ENCODE measurements around the gene DNAJC13.
"Not testable (repeated sequence)": the region's sequence is repeated elsewhere in the genome, so short reads cannot be mapped to it uniquely, and the experiment has no call there.

Gene DNAJC13

GRCh38 chr3:132550579-132551305 lies 133.4 kb downstream of the DNAJC13 start:
- ATAC-seq (replicated peaks) (peak; percentile 37 to 43), DNase-seq (no peak)
- H3K9me3 Mint-ChIP-seq, result peaks cover 3% of the 10 kb centered on the region in 2 donors
- no peaks in the 10 kb centered on the region for H3K27me3 Mint-ChIP-seq
- peaks cover 15 to 38% of the 10 kb centered on the region in 2 donors for H3K4me1 Mint-ChIP-seq
- H3K4me3 Mint-ChIP-seq, result peak overlapping the region; percentile 14 to 62
- peaks cover 12 to 15% of the 10 kb centered on the region in 2 donors for H3K36me3 Mint-ChIP-seq
- H3K27ac Mint-ChIP-seq, result peak overlapping the region; percentile 94

GRCh38 chr3:132553826-132554225 lies 136.5 kb downstream of the DNAJC13 start:
- no peak for ATAC-seq (replicated peaks)
- H3K4me1 Mint-ChIP-seq, result peaks cover 9 to 26% of the 10 kb centered on the region in 2 donors
- peaks cover 17 to 28% of the 10 kb centered on the region in 2 donors for H3K36me3 Mint-ChIP-seq
- no peak overlapping the region for H3K4me3 Mint-ChIP-seq
- DNase-seq, result no peak
- H3K27me3 Mint-ChIP-seq, result no peaks in the 10 kb centered on the region
- peaks cover 0 to 3% of the 10 kb centered on the region in 2 donors for H3K9me3 Mint-ChIP-seq
- no peak overlapping the region for H3K27ac Mint-ChIP-seq

GRCh38 chr3:132554437-132554836 lies 137.1 kb downstream of the DNAJC13 start:
- ATAC-seq (replicated peaks), result no peak
- Mint-ChIP-seq H3K9me3 (peaks cover 0 to 3% of the 10 kb centered on the region in 2 donors), H3K27ac (no peak overlapping the region), H3K4me3 (no peak overlapping the region), H3K4me1 (peaks cover 9 to 24% of the 10 kb centered on the region in 2 donors), H3K27me3 (no peaks in the 10 kb centered on the region), H3K36me3 (peaks cover 19 to 30% of the 10 kb centered on the region in 2 donors)
- DNase-seq, result no peak

- ATAC-seq (replicated peaks), result no peak
- H3K36me3 Mint-ChIP-seq, result peaks cover 15 to 26% of the 10 kb centered on the region in 2 donors
- H3K9me3 Mint-ChIP-seq, result no peaks in the 10 kb centered on the region
- no peak overlapping the region for H3K27ac Mint-ChIP-seq
- peaks cover 4 to 13% of the 10 kb centered on the region in 2 donors for H3K4me1 Mint-ChIP-seq
- H3K4me3 Mint-ChIP-seq, result no peak overlapping the region
- H3K27me3 Mint-ChIP-seq, result no peaks in the 10 kb centered on the region
- DNase-seq, result no peak
Measured at GRCh38 chr3:132555306-132556035, 138.2 kb downstream of the DNAJC13 start.

- not testable (repeated sequence) for H3K27me3 Mint-ChIP-seq; ATAC-seq (replicated peaks); H3K4me3 Mint-ChIP-seq; H3K4me1 Mint-ChIP-seq; DNase-seq; H3K27ac Mint-ChIP-seq; H3K9me3 Mint-ChIP-seq
- H3K36me3 Mint-ChIP-seq, result peaks cover 19 to 30% of the 10 kb centered on the region in 2 donors
Measured at GRCh38 chr3:132556036-132556386, 138.7 kb downstream of the DNAJC13 start.

- Mint-ChIP-seq H3K4me1 (peaks cover 2 to 4% of the 10 kb centered on the region in 2 donors), H3K9me3 (no peaks in the 10 kb centered on the region), H3K36me3 (peaks cover 20 to 32% of the 10 kb centered on the region in 2 donors), H3K4me3 (no peak overlapping the region), H3K27ac (no peak overlapping the region), H3K27me3 (no peaks in the 10 kb centered on the region)
- no peak for DNase-seq
- ATAC-seq (replicated peaks), result no peak
Measured at GRCh38 chr3:132556508-132557159, 139.3 kb downstream of the DNAJC13 start.

- Mint-ChIP-seq H3K27ac (peak overlapping the region; percentile 42), H3K4me1 (peaks cover 15 to 32% of the 10 kb centered on the region in 2 donors), H3K4me3 (no peak overlapping the region), H3K36me3 (peaks cover 28 to 60% of the 10 kb centered on the region in 2 donors), H3K9me3 (peaks cover 3 to 5% of the 10 kb centered on the region in 2 donors), H3K27me3 (no peaks in the 10 kb centered on the region)
- ATAC-seq (replicated peaks) (no peak), DNase-seq (no peak)
Measured at GRCh38 chr3:132561003-132561402, 143.7 kb downstream of the DNAJC13 start.

- H3K9me3 Mint-ChIP-seq, result peaks cover 3 to 5% of the 10 kb centered on the region in 2 donors
- no peaks in the 10 kb centered on the region for H3K27me3 Mint-ChIP-seq
- DNase-seq (no peak), ATAC-seq (replicated peaks) (peak; percentile 56 to 70)
- H3K4me1 Mint-ChIP-seq, result peaks cover 15 to 36% of the 10 kb centered on the region in 2 donors
- peaks cover 31 to 52% of the 10 kb centered on the region in 2 donors for H3K36me3 Mint-ChIP-seq
- H3K4me3 Mint-ChIP-seq, result peak overlapping the region; percentile 33 to 56
- peak overlapping the region; percentile 52 for H3K27ac Mint-ChIP-seq
Measured at GRCh38 chr3:132563420-132564069, 146.2 kb downstream of the DNAJC13 start.

GRCh38 chr3:132564070-132564465 lies 146.8 kb downstream of the DNAJC13 start:
- peaks cover 16 to 37% of the 10 kb centered on the region in 2 donors for H3K4me1 Mint-ChIP-seq
- H3K9me3 Mint-ChIP-seq, result peaks cover 3 to 5% of the 10 kb centered on the region in 2 donors
- DNase-seq (no peak), ATAC-seq (replicated peaks) (no peak)
- H3K27me3 Mint-ChIP-seq, result no peaks in the 10 kb centered on the region
- peaks cover 29 to 52% of the 10 kb centered on the region in 2 donors for H3K36me3 Mint-ChIP-seq
- H3K4me3 Mint-ChIP-seq, result peak overlapping the region in 1 of 2 donors; percentile 14
- no peak overlapping the region for H3K27ac Mint-ChIP-seq

- H3K4me1 Mint-ChIP-seq, result peaks cover 14 to 35% of the 10 kb centered on the region in 2 donors
- H3K27me3 Mint-ChIP-seq, result no peaks in the 10 kb centered on the region
- no peak overlapping the region for H3K4me3 Mint-ChIP-seq
- H3K27ac Mint-ChIP-seq, result no peak overlapping the region
- H3K36me3 Mint-ChIP-seq, result peaks cover 35 to 63% of the 10 kb centered on the region in 2 donors
- no peak for ATAC-seq (replicated peaks)
- no peak for DNase-seq
- peaks cover 0 to 4% of the 10 kb centered on the region in 2 donors for H3K9me3 Mint-ChIP-seq
Measured at GRCh38 chr3:132568422-132568821, 151.1 kb downstream of the DNAJC13 start.

- Mint-ChIP-seq H3K9me3 (peaks cover 0 to 4% of the 10 kb centered on the region in 2 donors), H3K36me3 (peaks cover 36 to 67% of the 10 kb centered on the region in 2 donors), H3K4me3 (no peak overlapping the region), H3K4me1 (peaks cover 10 to 28% of the 10 kb centered on the region in 2 donors), H3K27me3 (no peaks in the 10 kb centered on the region), H3K27ac (no peak overlapping the region)
- DNase-seq, result no peak
- peak; percentile 41 to 55 for ATAC-seq (replicated peaks)
Measured at GRCh38 chr3:132569153-132569552, 151.9 kb downstream of the DNAJC13 start.

- Mint-ChIP-seq H3K4me3 (no peak overlapping the region), H3K36me3 (peaks cover 37 to 63% of the 10 kb centered on the region in 2 donors)
- ATAC-seq (replicated peaks), result no peak
Measured at GRCh38 chr3:132569580-132569979, 152.3 kb downstream of the DNAJC13 start.

GRCh38 chr3:132570016-132570415 lies 152.7 kb downstream of the DNAJC13 start:
- H3K36me3 Mint-ChIP-seq, result peaks cover 37 to 59% of the 10 kb centered on the region in 2 donors
- H3K27ac Mint-ChIP-seq, result no peak overlapping the region
- no peak for DNase-seq
- peaks cover 3 to 19% of the 10 kb centered on the region in 2 donors for H3K4me1 Mint-ChIP-seq
- no peak overlapping the region for H3K4me3 Mint-ChIP-seq
- H3K27me3 Mint-ChIP-seq, result no peaks in the 10 kb centered on the region
- H3K9me3 Mint-ChIP-seq, result peaks cover 0 to 4% of the 10 kb centered on the region in 2 donors
- ATAC-seq (replicated peaks), result no peak

More at GRCh38 chr3:132569580-132569979, 152.3 kb downstream of the DNAJC13 start:
- Mint-ChIP-seq H3K27me3 (no peaks in the 10 kb centered on the region), H3K27ac (no peak overlapping the region), H3K9me3 (peaks cover 0 to 4% of the 10 kb centered on the region in 2 donors), H3K4me1 (peaks cover 6 to 24% of the 10 kb centered on the region in 2 donors)
- DNase-seq, result no peak

- no peaks in the 10 kb centered on the region for H3K27me3 Mint-ChIP-seq
- DNase-seq (no peak), ATAC-seq (replicated peaks) (no peak)
- no peak overlapping the region for H3K4me3 Mint-ChIP-seq
- H3K4me1 Mint-ChIP-seq, result peaks cover 2 to 10% of the 10 kb centered on the region in 2 donors
- peaks cover 0 to 4% of the 10 kb centered on the region in 2 donors for H3K9me3 Mint-ChIP-seq
- peaks cover 44 to 69% of the 10 kb centered on the region in 2 donors for H3K36me3 Mint-ChIP-seq
- H3K27ac Mint-ChIP-seq, result no peak overlapping the region
Measured at GRCh38 chr3:132573797-132574211, 156.5 kb downstream of the DNAJC13 start.
